DND-41 (cell line): Measurements from ENCODE around the gene COX6A2.

Experiments
- ATAC-seq: fragments of 200-7000 bp; cut with Tn5 transposase; 3 replicates; pipeline ENCODE4 v1.9.1; 2021; ENCODE audit warnings: low read depth; ENCODE audit not compliant: insufficient read depth
- DNase-seq: peaks from one replicate; pipeline ENCODE4 v3.0.0-alpha.2; 2020
- H2AFZ ChIP-seq: 2 replicates; pipeline ENCODE4 v1.6.0; 2012; ENCODE audit warnings: low read depth, low read length
- H3K27ac ChIP-seq: 2 replicates; pipeline ENCODE4 v1.5.1; 2012; ENCODE audit warnings: low read length, inconsistent platforms
- H3K27me3 ChIP-seq: fragments of 200-600 bp; sonication (generic); 2 replicates; pipeline ENCODE4 v1.6.0; 2012; ENCODE audit warnings: low read length, mild to moderate bottlenecking, inconsistent platforms; ENCODE audit not compliant: insufficient read depth, poor library complexity
- H3K36me3 ChIP-seq: 2 replicates; pipeline ENCODE4 v1.5.1; 2012; ENCODE audit warnings: low read length, inconsistent platforms; ENCODE audit not compliant: insufficient read depth
- H3K4me1 ChIP-seq: 2 replicates; pipeline ENCODE4 v1.5.1; 2012; ENCODE audit warnings: mild to moderate bottlenecking, low read length; ENCODE audit not compliant: insufficient read depth
- H3K4me2 ChIP-seq: 2 replicates; pipeline ENCODE4 v1.6.0; 2012; ENCODE audit warnings: mild to moderate bottlenecking, moderate library complexity, low read length, inconsistent platforms; ENCODE audit not compliant: insufficient read depth
- H3K4me3 ChIP-seq, 2 experiments: fragments of 200-600 bp in 1 of 2; shearing (Covaris generic) in 1 of 2; 2 replicates each; pipeline ENCODE4 v1.5.1; 2012 to 2016; ENCODE audit warnings: inconsistent platforms in 2 of 2, low read length in 2 of 2, mild to moderate bottlenecking in 2 of 2, low read depth in 1 of 2, moderate library complexity in 1 of 2
- H3K79me2 ChIP-seq: 2 replicates; pipeline ENCODE4 v1.6.0; 2012; ENCODE audit warnings: low read length, inconsistent platforms; ENCODE audit not compliant: insufficient read depth
- H3K9ac ChIP-seq: 2 replicates; pipeline ENCODE4 v1.6.0; 2012; ENCODE audit warnings: low read depth, mild to moderate bottlenecking, inconsistent platforms, low read length, moderate library complexity
- H3K9me3 ChIP-seq: 2 replicates; pipeline ENCODE4 v1.5.1; 2012; ENCODE audit warnings: low read length, moderate library complexity, mild to moderate bottlenecking, inconsistent platforms; ENCODE audit not compliant: insufficient read depth, severe bottlenecking
- H4K20me1 ChIP-seq: 2 replicates; pipeline ENCODE4 v1.6.0; 2012; ENCODE audit warnings: low read length; ENCODE audit not compliant: insufficient read depth
- EZH2 ChIP-seq: IDR thresholded peaks from 3 replicates; pipeline ENCODE4 v1.6.1; 2012; ENCODE audit warnings: borderline replicate concordance, low read depth, mild to moderate bottlenecking, moderate library complexity, low read length, inconsistent platforms; ENCODE audit not compliant: severe bottlenecking
- TF ChIP-seq, protein P1 (sequence below): IDR thresholded peaks from 2 replicates; pipeline ENCODE4 v1.5.1; 2012; ENCODE audit warnings: borderline replicate concordance, low read length, moderate library complexity, mild to moderate bottlenecking; ENCODE audit not compliant: poor library complexity, severe bottlenecking; ENCODE audit errors: extremely low read depth

Gene COX6A2

DNA sequence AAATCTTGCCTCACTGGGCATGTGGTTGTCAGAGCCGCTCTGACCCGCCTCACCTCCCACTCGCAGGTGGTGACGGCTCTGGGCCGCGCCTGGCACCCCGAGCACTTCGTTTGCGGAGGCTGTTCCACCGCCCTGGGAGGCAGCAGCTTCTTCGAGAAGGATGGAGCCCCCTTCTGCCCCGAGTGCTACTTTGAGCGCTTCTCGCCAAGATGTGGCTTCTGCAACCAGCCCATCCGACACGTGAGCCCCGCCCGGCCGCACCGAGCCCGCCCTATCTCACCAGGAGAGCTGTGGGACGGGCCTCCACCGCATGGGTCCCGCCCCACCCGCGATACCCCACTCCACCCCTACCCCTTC is 47.8 kb upstream of the COX6A2 start:
- H3K27ac ChIP-seq: no peak overlapping the region; the same call in 1 of the 2 replicates
- ATAC-seq (no peak), DNase-seq (no peak)
- H4K20me1 ChIP-seq: no peaks in the 10 kb centered on the region
- H3K9ac ChIP-seq: peak overlapping the region; percentile 66; the same call in 1 of the 2 replicates
- no peaks in the 10 kb centered on the region for H3K79me2 ChIP-seq
- H3K4me1 ChIP-seq: peaks cover 18% of the 10 kb centered on the region
- TF ChIP-seq, protein P1, sequence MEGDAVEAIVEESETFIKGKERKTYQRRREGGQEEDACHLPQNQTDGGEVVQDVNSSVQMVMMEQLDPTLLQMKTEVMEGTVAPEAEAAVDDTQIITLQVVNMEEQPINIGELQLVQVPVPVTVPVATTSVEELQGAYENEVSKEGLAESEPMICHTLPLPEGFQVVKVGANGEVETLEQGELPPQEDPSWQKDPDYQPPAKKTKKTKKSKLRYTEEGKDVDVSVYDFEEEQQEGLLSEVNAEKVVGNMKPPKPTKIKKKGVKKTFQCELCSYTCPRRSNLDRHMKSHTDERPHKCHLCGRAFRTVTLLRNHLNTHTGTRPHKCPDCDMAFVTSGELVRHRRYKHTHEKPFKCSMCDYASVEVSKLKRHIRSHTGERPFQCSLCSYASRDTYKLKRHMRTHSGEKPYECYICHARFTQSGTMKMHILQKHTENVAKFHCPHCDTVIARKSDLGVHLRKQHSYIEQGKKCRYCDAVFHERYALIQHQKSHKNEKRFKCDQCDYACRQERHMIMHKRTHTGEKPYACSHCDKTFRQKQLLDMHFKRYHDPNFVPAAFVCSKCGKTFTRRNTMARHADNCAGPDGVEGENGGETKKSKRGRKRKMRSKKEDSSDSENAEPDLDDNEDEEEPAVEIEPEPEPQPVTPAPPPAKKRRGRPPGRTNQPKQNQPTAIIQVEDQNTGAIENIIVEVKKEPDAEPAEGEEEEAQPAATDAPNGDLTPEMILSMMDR: no peak
- TF ChIP-seq EZH2: no peak
- peak overlapping the region in 1 of 2 experiments; percentile 58; a peak in 2 of 4 replicates for H3K4me3 ChIP-seq
- H2AFZ ChIP-seq: no peak overlapping the region
- H3K36me3 ChIP-seq: no peaks in the 10 kb centered on the region
- no peaks in the 10 kb centered on the region for H3K9me3 ChIP-seq
- peak overlapping the region; percentile 77 for H3K4me2 ChIP-seq
- H3K27me3 ChIP-seq: no peaks in the 10 kb centered on the region

DNA sequence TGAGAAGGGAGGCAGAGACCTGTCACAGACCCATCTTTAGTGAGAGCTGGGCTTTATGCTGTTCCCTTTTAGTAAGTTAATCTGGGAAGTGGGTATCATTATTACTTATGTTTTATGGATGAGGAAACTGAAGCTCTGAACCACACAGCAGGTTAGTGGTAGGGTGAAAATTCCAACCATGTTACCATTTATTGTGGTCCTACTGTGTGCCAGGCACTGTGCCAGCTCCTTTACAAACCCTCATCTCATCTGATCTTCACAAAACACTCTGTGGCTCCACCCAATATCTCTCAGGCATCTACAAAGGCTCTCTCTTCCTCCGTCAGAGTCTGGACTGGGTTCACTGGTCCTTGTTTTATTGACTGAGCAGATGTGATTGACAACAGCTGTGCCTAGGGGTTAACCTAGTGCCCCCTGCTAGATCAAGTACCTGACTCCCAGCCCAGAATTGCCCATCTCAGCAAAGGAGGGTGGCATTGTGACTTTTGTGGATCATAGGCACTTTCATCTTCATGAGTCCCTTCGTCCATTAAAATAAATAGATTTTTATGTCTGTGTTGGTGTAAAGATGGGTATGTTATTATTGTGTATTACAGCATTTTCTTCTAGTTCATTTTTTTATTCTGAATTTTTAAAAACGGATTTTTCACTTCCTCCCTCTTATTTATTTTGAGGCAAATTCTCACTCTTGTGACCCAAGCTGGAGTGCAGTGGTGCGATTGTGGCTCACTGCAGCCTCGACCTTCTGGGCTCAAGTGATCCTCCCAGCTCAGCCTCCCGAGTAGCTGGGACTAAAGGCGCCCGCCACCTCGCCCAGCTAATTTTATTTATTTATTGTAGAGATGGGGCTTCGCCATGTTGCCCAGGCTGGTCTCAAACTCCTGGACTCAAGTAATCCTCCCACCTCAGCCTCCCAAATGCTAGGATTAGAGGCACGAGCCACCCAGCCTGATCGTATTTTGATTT is 46.9 kb upstream of the COX6A2 start:
- ATAC-seq: no peak
- no peak overlapping the region for H3K27ac ChIP-seq
- peaks cover 18% of the 10 kb centered on the region for H3K4me1 ChIP-seq
- no peaks in the 10 kb centered on the region for H3K27me3 ChIP-seq
- no peak overlapping the region for H3K4me3 ChIP-seq
- no peak overlapping the region for H2AFZ ChIP-seq
- DNase-seq: no peak
- H3K4me2 ChIP-seq: no peak overlapping the region
- H3K9me3 ChIP-seq: no peaks in the 10 kb centered on the region
- H3K9ac ChIP-seq: no peak overlapping the region
- TF ChIP-seq EZH2: no peak
- TF ChIP-seq, protein P1: no peak
- no peaks in the 10 kb centered on the region for H3K36me3 ChIP-seq
- no peaks in the 10 kb centered on the region for H4K20me1 ChIP-seq
- no peaks in the 10 kb centered on the region for H3K79me2 ChIP-seq

DNA sequence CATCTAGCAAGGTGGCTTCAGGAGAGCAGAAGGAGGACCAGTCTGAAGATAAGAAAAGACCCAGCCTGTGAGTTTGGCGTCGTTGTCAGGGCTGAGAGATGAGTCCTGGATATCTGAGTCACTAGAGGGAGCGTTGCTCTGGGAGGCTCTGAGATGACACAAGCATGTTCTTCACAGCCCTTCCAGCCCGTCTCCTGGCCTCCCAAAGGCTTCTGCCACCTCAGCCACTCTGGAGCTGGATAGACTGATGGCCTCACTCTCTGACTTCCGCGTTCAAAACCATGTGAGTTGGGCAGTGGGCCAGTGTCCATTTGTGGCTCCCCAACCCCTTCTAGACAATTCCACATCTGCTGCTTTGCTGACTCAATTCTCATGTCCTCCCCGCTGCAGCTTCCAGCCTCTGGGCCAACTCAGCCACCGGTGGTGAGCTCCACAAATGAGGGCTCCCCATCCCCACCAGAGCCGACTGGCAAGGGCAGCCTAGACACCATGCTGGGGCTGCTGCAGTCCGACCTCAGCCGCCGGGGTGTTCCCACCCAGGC is 46.1 kb upstream of the COX6A2 start:
- ATAC-seq (no peak), DNase-seq (no peak)
- H3K4me2 ChIP-seq: no peak overlapping the region
- peaks cover 18% of the 10 kb centered on the region for H3K4me1 ChIP-seq
- H3K9me3 ChIP-seq: no peaks in the 10 kb centered on the region
- no peak overlapping the region for H3K9ac ChIP-seq
- no peak overlapping the region for H2AFZ ChIP-seq
- no peaks in the 10 kb centered on the region for H3K27me3 ChIP-seq
- H3K79me2 ChIP-seq: no peaks in the 10 kb centered on the region
- H4K20me1 ChIP-seq: no peaks in the 10 kb centered on the region
- TF ChIP-seq, protein P1: no peak
- TF ChIP-seq EZH2: no peak
- no peak overlapping the region for H3K4me3 ChIP-seq
- no peak overlapping the region for H3K27ac ChIP-seq
- no peaks in the 10 kb centered on the region for H3K36me3 ChIP-seq
